ENCODE results near the gene TMEM219.
A peak's percentile ranks its signal among the peaks of the same experiment; 100 is the strongest.

Gene TMEM219

GRCh38 chr16:29972992-29973383 is 11.1 kb downstream of the TMEM219 start:
- Histone ChIP-seq H3F3A (ENCODE audit: low read depth) (no peaks in the 10 kb centered on the region; the same call in 1 of the 2 replicates), H3K4me3 (ENCODE audit: low read length, poor library complexity, severe bottlenecking) (no peak overlapping the region), H3K36me3 (ENCODE audit: insufficient read depth, low read length) (peaks cover 4% of the 10 kb centered on the region; the same call in 1 of the 2 replicates), H2AFZ (ENCODE audit: low read length) (peak overlapping the region; percentile 64; the same call in 1 of the 2 replicates), H3K9me3 (ENCODE audit: insufficient read depth, low read depth, low read length) (no peaks in the 10 kb centered on the region), H4K20me1 (ENCODE audit: insufficient read depth, low read length, poor library complexity, severe bottlenecking) (peaks cover 39% of the 10 kb centered on the region), H3K9me2 (replicated peaks; ENCODE audit: low read depth, low read length) (no peaks in the 10 kb centered on the region), H3K4me2 (ENCODE audit: low read depth, low read length, poor library complexity, severe bottlenecking) (peak overlapping the region; percentile 29), H3K27me3 (ENCODE audit: insufficient read depth, low read length, poor library complexity, severe bottlenecking) (no peaks in the 10 kb centered on the region), H3K9ac (ENCODE audit: low read depth, low read length, poor library complexity, severe bottlenecking) (peak overlapping the region; percentile 44), H3K4me1 (ENCODE audit: insufficient read depth, low read length, poor library complexity, severe bottlenecking) (peaks cover 40% of the 10 kb centered on the region), H3K79me2 (ENCODE audit: insufficient read depth, low read length) (peaks cover 42% of the 10 kb centered on the region)
- no peak for TF ChIP-seq CTCF (conservative IDR thresholded peaks at IDR 0.05; ENCODE audit: low read length)
- TF ChIP-seq EZH2phosphoT487 (IDR thresholded peaks at IDR 0.05; ENCODE audit: borderline replicate concordance), result no peak

- Histone ChIP-seq H3F3A (ENCODE audit: low read depth) (no peaks in the 10 kb centered on the region; the same call in 1 of the 2 replicates), H3K36me3 (ENCODE audit: insufficient read depth, low read length) (peaks cover 7% of the 10 kb centered on the region; the same call in 1 of the 2 replicates), H3K4me1 (ENCODE audit: insufficient read depth, low read length, poor library complexity, severe bottlenecking) (peaks cover 42% of the 10 kb centered on the region), H4K20me1 (ENCODE audit: insufficient read depth, low read length, poor library complexity, severe bottlenecking) (peaks cover 40% of the 10 kb centered on the region), H3K4me3 (ENCODE audit: low read length, poor library complexity, severe bottlenecking) (peak within 1 kb of the TSS; percentile 97), H2AFZ (ENCODE audit: low read length) (peak within 1 kb of the TSS; percentile 76), H3K9ac (ENCODE audit: low read depth, low read length, poor library complexity, severe bottlenecking) (peak within 1 kb of the TSS; percentile 96), H3K9me3 (ENCODE audit: insufficient read depth, low read depth, low read length) (no peaks in the 10 kb centered on the region), H3K4me2 (ENCODE audit: low read depth, low read length, poor library complexity, severe bottlenecking) (peak within 1 kb of the TSS; percentile 86), H3K9me2 (replicated peaks; ENCODE audit: low read depth, low read length) (no peaks in the 10 kb centered on the region), H3K79me2 (ENCODE audit: insufficient read depth, low read length) (peaks cover 47% of the 10 kb centered on the region), H3K27me3 (ENCODE audit: insufficient read depth, low read length, poor library complexity, severe bottlenecking) (no peaks in the 10 kb centered on the region)
- TF ChIP-seq CTCF (conservative IDR thresholded peaks at IDR 0.05; ENCODE audit: low read length) (no peak), EZH2phosphoT487 (IDR thresholded peaks at IDR 0.05; ENCODE audit: borderline replicate concordance) (no peak)
Observed at GRCh38 chr16:29973384-29974246, 11.7 kb downstream of the TMEM219 start, which contains the start of gene TAOK2. TSS of gene TAOK2 (plus strand) at chr16:29973868. CDS start at chr16:29977773, 3,905 bp downstream.

- Histone ChIP-seq H3K9me3 (ENCODE audit: insufficient read depth, low read depth, low read length) (no peaks in the 10 kb centered on the region), H3K79me2 (ENCODE audit: insufficient read depth, low read length) (peaks cover 52% of the 10 kb centered on the region), H3K4me2 (ENCODE audit: low read depth, low read length, poor library complexity, severe bottlenecking) (peak overlapping the region; percentile 86), H3K4me3 (ENCODE audit: low read length, poor library complexity, severe bottlenecking) (peak overlapping the region; percentile 97), H3F3A (ENCODE audit: low read depth) (no peaks in the 10 kb centered on the region; the same call in 1 of the 2 replicates), H3K27me3 (ENCODE audit: insufficient read depth, low read length, poor library complexity, severe bottlenecking) (no peaks in the 10 kb centered on the region), H2AFZ (ENCODE audit: low read length) (peak overlapping the region; percentile 76), H3K9me2 (replicated peaks; ENCODE audit: low read depth, low read length) (no peaks in the 10 kb centered on the region), H3K4me1 (ENCODE audit: insufficient read depth, low read length, poor library complexity, severe bottlenecking) (peaks cover 42% of the 10 kb centered on the region), H3K36me3 (ENCODE audit: insufficient read depth, low read length) (peaks cover 16% of the 10 kb centered on the region; the same call in 1 of the 2 replicates), H4K20me1 (ENCODE audit: insufficient read depth, low read length, poor library complexity, severe bottlenecking) (peaks cover 48% of the 10 kb centered on the region), H3K9ac (ENCODE audit: low read depth, low read length, poor library complexity, severe bottlenecking) (peak overlapping the region; percentile 96)
- TF ChIP-seq EZH2phosphoT487 (IDR thresholded peaks at IDR 0.05; ENCODE audit: borderline replicate concordance), result no peak
- no peak; the same call in 1 of the 2 replicates for TF ChIP-seq CTCF (conservative IDR thresholded peaks at IDR 0.05; ENCODE audit: low read length)
Observed at GRCh38 chr16:29974291-29975133, 12.6 kb downstream of the TMEM219 start.

Measured in Loucy (cell line).